A549 (cell line): ENCODE results near the gene TGFB3.

Experiments
- CBX8 ChIP-seq: fragments of 200-600 bp; sonication (generic); IDR thresholded peaks from 2 replicates; pipeline ENCODE4 v1.6.1; 2016
- EHMT2 ChIP-seq: fragments of 200-600 bp; sonication (generic); IDR thresholded peaks from 2 replicates; pipeline ENCODE4 v1.6.1; 2016; ENCODE audit warnings: antibody characterized with exemption, low read depth, mild to moderate bottlenecking, moderate library complexity
- EP300 ChIP-seq, 2 experiments: fragments of >200 bp; sonication (Bioruptor Twin); formaldehyde crosslinking; IDR thresholded peaks; 2 replicates in 1 of 2; 3 replicates in 1 of 2; pipeline ENCODE4 v1.6.1; 2016 to 2017
- ESRRA ChIP-seq: fragments of 150-350 bp; IDR thresholded peaks from 2 replicates; pipeline ENCODE4 v1.6.1; 2014; ENCODE audit warnings: mild to moderate bottlenecking, low read length, borderline replicate concordance
- HDAC2 ChIP-seq: fragments of 200-600 bp; sonication (generic); IDR thresholded peaks from 2 replicates; pipeline ENCODE4 v1.6.1; 2016
- HMGXB4 ChIP-seq: fragments of 250-450 bp; sonication (Bioruptor Pico); IDR thresholded peaks from 2 replicates; pipeline ENCODE4 v1.5.0; 2021; ENCODE audit warnings: mild to moderate bottlenecking, moderate library complexity, borderline replicate concordance
- MAX ChIP-seq: IDR thresholded peaks from 2 replicates; pipeline ENCODE4 v1.6.1; 2012
- NPAS2 ChIP-seq: fragments of 250-450 bp; sonication (Bioruptor Pico); IDR thresholded peaks from 2 replicates; pipeline ENCODE4 v1.8.0; 2022; ENCODE audit warnings: mild to moderate bottlenecking, moderate library complexity, borderline replicate concordance
- PBX3 ChIP-seq: IDR thresholded peaks from 2 replicates; pipeline ENCODE4 v1.6.1; 2012
- POLR2A ChIP-seq: IDR thresholded peaks from 2 replicates; pipeline ENCODE4 v1.6.1; 2012; ENCODE audit warnings: mild to moderate bottlenecking, low read length
- POLR2AphosphoS2 ChIP-seq: conservative IDR thresholded peaks from 2 replicates; pipeline ENCODE4 v1.6.1; 2012; ENCODE audit warnings: low read length, improper control_type of control experiment, inconsistent platforms
- RAD21 ChIP-seq, 2 experiments: fragments of >200 bp in 1 of 2; sonication (Bioruptor Twin) in 1 of 2; formaldehyde crosslinking in 1 of 2; IDR thresholded peaks in 1 of 2; conservative IDR thresholded peaks in 1 of 2; 2 replicates in 1 of 2; 3 replicates in 1 of 2; pipeline ENCODE4 v1.6.1; 2012 to 2018; ENCODE audit warnings: inconsistent platforms in 1 of 2
- TF ChIP-seq, protein P1 (sequence below): fragments of >200 bp; sonication (Bioruptor Twin); formaldehyde crosslinking; IDR thresholded peaks from 3 replicates; pipeline ENCODE4 v1.5.1; 2016
- TF ChIP-seq, protein P2 (sequence below): fragments of 200-600 bp; sonication (generic); IDR thresholded peaks from 2 replicates; pipeline ENCODE4 v1.6.1; 2016; ENCODE audit warnings: antibody characterized with exemption, mild to moderate bottlenecking, moderate library complexity

DNA sequence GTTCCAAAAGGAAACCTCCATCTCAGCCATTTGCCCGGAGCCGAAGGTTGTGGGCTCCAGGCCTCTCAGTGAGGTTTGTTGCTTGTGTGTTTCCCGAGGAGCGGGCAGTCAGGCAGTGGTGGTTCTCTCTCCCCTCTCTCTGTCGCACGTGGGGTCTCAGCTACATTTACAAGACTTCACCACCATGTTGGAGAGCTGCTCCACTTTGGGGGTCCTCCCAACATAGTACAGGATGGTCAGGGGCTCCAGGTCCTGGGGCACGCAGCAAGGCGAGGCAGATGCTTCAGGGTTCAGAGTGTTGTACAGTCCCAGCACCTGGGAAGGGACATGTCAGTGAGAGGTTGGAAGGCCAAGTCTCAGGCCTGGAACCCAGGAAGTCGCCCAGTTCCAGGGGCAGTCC lies 22.8 kb downstream of the TGFB3 start:
- TF ChIP-seq, protein P1, sequence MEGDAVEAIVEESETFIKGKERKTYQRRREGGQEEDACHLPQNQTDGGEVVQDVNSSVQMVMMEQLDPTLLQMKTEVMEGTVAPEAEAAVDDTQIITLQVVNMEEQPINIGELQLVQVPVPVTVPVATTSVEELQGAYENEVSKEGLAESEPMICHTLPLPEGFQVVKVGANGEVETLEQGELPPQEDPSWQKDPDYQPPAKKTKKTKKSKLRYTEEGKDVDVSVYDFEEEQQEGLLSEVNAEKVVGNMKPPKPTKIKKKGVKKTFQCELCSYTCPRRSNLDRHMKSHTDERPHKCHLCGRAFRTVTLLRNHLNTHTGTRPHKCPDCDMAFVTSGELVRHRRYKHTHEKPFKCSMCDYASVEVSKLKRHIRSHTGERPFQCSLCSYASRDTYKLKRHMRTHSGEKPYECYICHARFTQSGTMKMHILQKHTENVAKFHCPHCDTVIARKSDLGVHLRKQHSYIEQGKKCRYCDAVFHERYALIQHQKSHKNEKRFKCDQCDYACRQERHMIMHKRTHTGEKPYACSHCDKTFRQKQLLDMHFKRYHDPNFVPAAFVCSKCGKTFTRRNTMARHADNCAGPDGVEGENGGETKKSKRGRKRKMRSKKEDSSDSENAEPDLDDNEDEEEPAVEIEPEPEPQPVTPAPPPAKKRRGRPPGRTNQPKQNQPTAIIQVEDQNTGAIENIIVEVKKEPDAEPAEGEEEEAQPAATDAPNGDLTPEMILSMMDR: no peak
- TF ChIP-seq POLR2A: no peak
- no peak for TF ChIP-seq MAX
- no peak for TF ChIP-seq EHMT2
- TF ChIP-seq RAD21 (conservative IDR thresholded peaks at IDR 0.05 in 1 of 2, IDR thresholded peaks at IDR 0.05 in 1 of 2): no peak
- TF ChIP-seq HMGXB4 (CRISPR knock-in tag): no peak
- TF ChIP-seq HDAC2: no peak
- TF ChIP-seq EP300 (IDR thresholded peaks at IDR 0.05): no peak
- TF ChIP-seq, protein P2, sequence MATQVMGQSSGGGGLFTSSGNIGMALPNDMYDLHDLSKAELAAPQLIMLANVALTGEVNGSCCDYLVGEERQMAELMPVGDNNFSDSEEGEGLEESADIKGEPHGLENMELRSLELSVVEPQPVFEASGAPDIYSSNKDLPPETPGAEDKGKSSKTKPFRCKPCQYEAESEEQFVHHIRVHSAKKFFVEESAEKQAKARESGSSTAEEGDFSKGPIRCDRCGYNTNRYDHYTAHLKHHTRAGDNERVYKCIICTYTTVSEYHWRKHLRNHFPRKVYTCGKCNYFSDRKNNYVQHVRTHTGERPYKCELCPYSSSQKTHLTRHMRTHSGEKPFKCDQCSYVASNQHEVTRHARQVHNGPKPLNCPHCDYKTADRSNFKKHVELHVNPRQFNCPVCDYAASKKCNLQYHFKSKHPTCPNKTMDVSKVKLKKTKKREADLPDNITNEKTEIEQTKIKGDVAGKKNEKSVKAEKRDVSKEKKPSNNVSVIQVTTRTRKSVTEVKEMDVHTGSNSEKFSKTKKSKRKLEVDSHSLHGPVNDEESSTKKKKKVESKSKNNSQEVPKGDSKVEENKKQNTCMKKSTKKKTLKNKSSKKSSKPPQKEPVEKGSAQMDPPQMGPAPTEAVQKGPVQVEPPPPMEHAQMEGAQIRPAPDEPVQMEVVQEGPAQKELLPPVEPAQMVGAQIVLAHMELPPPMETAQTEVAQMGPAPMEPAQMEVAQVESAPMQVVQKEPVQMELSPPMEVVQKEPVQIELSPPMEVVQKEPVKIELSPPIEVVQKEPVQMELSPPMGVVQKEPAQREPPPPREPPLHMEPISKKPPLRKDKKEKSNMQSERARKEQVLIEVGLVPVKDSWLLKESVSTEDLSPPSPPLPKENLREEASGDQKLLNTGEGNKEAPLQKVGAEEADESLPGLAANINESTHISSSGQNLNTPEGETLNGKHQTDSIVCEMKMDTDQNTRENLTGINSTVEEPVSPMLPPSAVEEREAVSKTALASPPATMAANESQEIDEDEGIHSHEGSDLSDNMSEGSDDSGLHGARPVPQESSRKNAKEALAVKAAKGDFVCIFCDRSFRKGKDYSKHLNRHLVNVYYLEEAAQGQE: no peak
- no peak for TF ChIP-seq ESRRA
- no peak for TF ChIP-seq POLR2AphosphoS2
- TF ChIP-seq CBX8: no peak
- TF ChIP-seq NPAS2: no peak
- no peak for TF ChIP-seq PBX3
